HEK293 (cell line): ENCODE data around the gene SLC18A3.

ENCODE experiments used
- CTCF ChIA-PET: fragments of 350-600 bp; formaldehyde crosslinking; extraction: SDS; loops from one replicate; lab custom pipeline; 2021; ENCODE audit warnings: antibody characterized with exemption; lab: Yijun Ruan, JAX
- POLR2A ChIA-PET: fragments of 300-600 bp; formaldehyde crosslinking; extraction: SDS; loops from one replicate; lab custom pipeline; 2020; ENCODE audit warnings: antibody characterized with exemption, inconsistent platforms; lab: Yijun Ruan, JAX
- H3K27ac ChIP-seq: fragments of 200-500 bp; sonication (Bioruptor generic); 2 replicates; pipeline ENCODE4 v1.5.1; 2014; ENCODE audit warnings: low read depth, low read length, control low read depth, inconsistent platforms; ENCODE audit errors: extremely low read depth
- H3K36me3 ChIP-seq, 2 experiments: fragments of 200-500 bp in 1 of 2; sonication (Bioruptor generic) in 1 of 2; 1 replicate in 1 of 2; 2 replicates in 1 of 2; pipeline ENCODE4 v1.5.1; 2014 to 2017; ENCODE audit warnings: inconsistent platforms in 2 of 2, low read length in 2 of 2; ENCODE audit not compliant: control insufficient read depth in 2 of 2, insufficient read depth in 1 of 2
- H3K4me1 ChIP-seq: fragments of 200-500 bp; sonication (Bioruptor generic); 2 replicates; pipeline ENCODE4 v1.5.1; 2014; ENCODE audit warnings: mild to moderate bottlenecking, low read length, inconsistent platforms; ENCODE audit not compliant: control insufficient read depth, insufficient read depth
- H3K4me3 ChIP-seq: 2 replicates; pipeline ENCODE4 v1.5.1; 2011; ENCODE audit warnings: low read depth, mild to moderate bottlenecking, control low read depth, low read length, moderate library complexity
- H3K9me3 ChIP-seq: fragments of 200-500 bp; sonication (Bioruptor generic); 2 replicates; pipeline ENCODE4 v1.5.1; 2014; ENCODE audit warnings: low read depth, low read length, inconsistent platforms; ENCODE audit not compliant: control insufficient read depth, insufficient read depth
- EGR2 ChIP-seq: fragments of 450-650 bp; formaldehyde crosslinking; IDR thresholded peaks from 2 replicates; pipeline ENCODE4 v1.5.1; 2016; ENCODE audit warnings: low read depth, missing biosample characterization, missing genetic modification characterization
- FEZF1 ChIP-seq: fragments of 450-650 bp; formaldehyde crosslinking; IDR thresholded peaks from 2 replicates; pipeline ENCODE4 v1.5.1; 2016; ENCODE audit warnings: missing biosample characterization, missing genetic modification characterization
- GLIS1 ChIP-seq: fragments of 450-650 bp; formaldehyde crosslinking; IDR thresholded peaks from 2 replicates; pipeline ENCODE4 v1.5.1; 2016; ENCODE audit warnings: missing biosample characterization, missing genetic modification characterization
- HOXD13 ChIP-seq: sonication (generic); formaldehyde crosslinking; IDR thresholded peaks from 2 replicates; pipeline ENCODE4 v1.8.0; 2022; ENCODE audit warnings: missing genetic modification reagents, borderline replicate concordance
- KLF1 ChIP-seq: fragments of 450-650 bp; formaldehyde crosslinking; IDR thresholded peaks from 2 replicates; pipeline ENCODE4 v1.5.1; 2016; ENCODE audit warnings: missing biosample characterization, missing genetic modification characterization
- KLF17 ChIP-seq: fragments of 450-650 bp; formaldehyde crosslinking; IDR thresholded peaks from 2 replicates; pipeline ENCODE4 v1.5.1; 2016; ENCODE audit warnings: missing biosample characterization, missing genetic modification characterization
- PRDM10 ChIP-seq: fragments of 450-650 bp; formaldehyde crosslinking; IDR thresholded peaks from 2 replicates; pipeline ENCODE4 v1.5.1; 2016; ENCODE audit warnings: missing biosample characterization, missing genetic modification characterization
- SCRT2 ChIP-seq: fragments of 450-650 bp; formaldehyde crosslinking; IDR thresholded peaks from 2 replicates; pipeline ENCODE4 v1.5.1; 2016; ENCODE audit warnings: missing biosample characterization, missing genetic modification characterization
- ZBTB26 ChIP-seq: fragments of 450-650 bp; formaldehyde crosslinking; optimal IDR thresholded peaks from 2 replicates; pipeline ENCODE3; 2016; ENCODE audit warnings: missing biosample characterization, mild to moderate bottlenecking, missing genetic modification characterization
- ZBTB44 ChIP-seq: fragments of 450-650 bp; IDR thresholded peaks from 2 replicates; pipeline ENCODE4 v1.5.1; 2018; ENCODE audit warnings: missing biosample characterization, mild to moderate bottlenecking, missing genetic modification characterization
- ZFHX2 ChIP-seq: fragments of 450-650 bp; formaldehyde crosslinking; conservative IDR thresholded peaks from 2 replicates; pipeline ENCODE4 v1.5.1; 2016; ENCODE audit warnings: missing biosample characterization, missing genetic modification characterization
- ZFP41 ChIP-seq: fragments of 450-650 bp; formaldehyde crosslinking; IDR thresholded peaks from 2 replicates; pipeline ENCODE4 v1.5.1; 2016; ENCODE audit warnings: missing biosample characterization, missing genetic modification characterization, borderline replicate concordance
- ZNF18 ChIP-seq: fragments of 450-650 bp; formaldehyde crosslinking; IDR thresholded peaks from 2 replicates; pipeline ENCODE4 v1.5.1; 2016; ENCODE audit warnings: missing biosample characterization, missing genetic modification characterization
- ZNF518A ChIP-seq: fragments of 450-650 bp; formaldehyde crosslinking; conservative IDR thresholded peaks from 2 replicates; pipeline ENCODE4 v1.5.1; 2016; ENCODE audit warnings: low read depth, missing biosample characterization, missing genetic modification characterization
- ZNF548 ChIP-seq: fragments of 450-650 bp; formaldehyde crosslinking; IDR thresholded peaks from 2 replicates; pipeline ENCODE4 v1.5.1; 2016; ENCODE audit warnings: missing biosample characterization, missing genetic modification characterization
- ZNF549 ChIP-seq: fragments of 450-650 bp; IDR thresholded peaks from 2 replicates; pipeline ENCODE4 v1.5.1; 2018; ENCODE audit warnings: missing biosample characterization, missing genetic modification characterization, mild to moderate bottlenecking, inconsistent platforms, moderate library complexity
- ZNF623 ChIP-seq: fragments of 450-650 bp; formaldehyde crosslinking; IDR thresholded peaks from 2 replicates; pipeline ENCODE4 v1.5.1; 2016; ENCODE audit warnings: missing biosample characterization, missing genetic modification characterization
- ZNF639 ChIP-seq: fragments of 450-650 bp; formaldehyde crosslinking; IDR thresholded peaks from 2 replicates; pipeline ENCODE4 v1.5.1; 2016; ENCODE audit warnings: missing biosample characterization, missing genetic modification characterization

Gene SLC18A3

GRCh38 chr10:49610458-49611165 is 502 bp downstream of the SLC18A3 start:
- no peaks in the 10 kb centered on the region; the same call in 1 of the 2 replicates for H3K4me1 ChIP-seq
- no peak for TF ChIP-seq ZFP41 (tag by site-specific recombination)
- TF ChIP-seq ZNF548 = no peak
- peak; percentile 47; the same call in 1 of the 2 replicates for TF ChIP-seq EGR2 (tag by site-specific recombination)
- TF ChIP-seq KLF17 (tag by site-specific recombination) = no peak
- TF ChIP-seq ZNF549 (tag by site-specific recombination) = no peak
- TF ChIP-seq ZNF18 = no peak
- TF ChIP-seq ZNF623 (tag by site-specific recombination) = no peak
- no peak for TF ChIP-seq FEZF1 (tag by site-specific recombination)
- TF ChIP-seq ZBTB26 (tag by site-specific recombination) = peak; percentile 39
- 0 out of 2 replicates have a peak, but pooled peaks have one; percentile 22 for TF ChIP-seq SCRT2
- TF ChIP-seq PRDM10 = no peak
- peak; percentile 68 for TF ChIP-seq ZFHX2 (tag by site-specific recombination)
- TF ChIP-seq HOXD13 (CRISPR knock-in tag) = no peak
- no peak for TF ChIP-seq ZBTB44 (tag by site-specific recombination)
- peak; percentile 11; the same call in 1 of the 2 replicates for TF ChIP-seq GLIS1
- peak; percentile 43 for TF ChIP-seq KLF1
- no peak for TF ChIP-seq ZNF639 (tag by site-specific recombination)
- TF ChIP-seq ZNF518A (tag by site-specific recombination) = no peak

More at GRCh38 chr10:49610458-49611165, 502 bp downstream of the SLC18A3 start:
- Histone ChIP-seq H3K9me3 (no peaks in the 10 kb centered on the region), H3K36me3 (no peaks in the 10 kb centered on the region), H3K4me3 (no peak overlapping the region), H3K27ac (no peak overlapping the region)
- CTCF ChIA-PET = interaction anchor here (3.2 kb wide), 1 partner anchor 15 kb away, joined by 10 read pairs; no protein-coding TSS in a partner anchor
- POLR2A ChIA-PET = no interaction called here
